CD4-positive, alpha-beta T cell treated with Interferon gamma for 1 hour (primary cell): ENCODE measurements around the gene MMP13.
"Not testable (repeated sequence)": the region's sequence is repeated elsewhere in the genome, so short reads cannot be mapped to it uniquely, and the experiment has no call there.

Experiments
- DNase-seq: peaks from one replicate; pipeline ENCODE4 v3.0.0-alpha.2; 2020

MMP13 gene

DNA sequence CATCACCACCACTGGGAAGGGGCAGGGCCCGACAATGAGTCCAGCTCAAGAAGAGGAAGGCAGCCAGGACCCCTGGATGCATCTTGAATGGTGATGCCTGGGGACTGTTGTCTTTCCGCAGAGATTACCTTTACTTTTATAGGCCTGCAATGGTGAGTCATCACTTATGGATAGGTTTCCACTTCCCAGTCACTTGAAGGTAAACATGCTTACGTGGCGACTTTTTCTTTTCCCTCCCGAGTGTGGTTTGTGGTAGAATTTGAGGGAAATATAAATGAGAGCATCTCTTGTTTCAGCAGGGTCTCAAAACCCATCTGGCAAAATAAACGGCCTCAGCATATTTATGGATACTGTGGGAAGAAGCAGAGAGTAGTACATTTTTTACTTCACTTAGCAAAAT lies at the start of gene MMP13:
MMP13 (minus strand) TSS at position 109 of the 400 bp plus-strand sequence; CDS start at position 82, 27 bp downstream.
- no peak for DNase-seq

DNA sequence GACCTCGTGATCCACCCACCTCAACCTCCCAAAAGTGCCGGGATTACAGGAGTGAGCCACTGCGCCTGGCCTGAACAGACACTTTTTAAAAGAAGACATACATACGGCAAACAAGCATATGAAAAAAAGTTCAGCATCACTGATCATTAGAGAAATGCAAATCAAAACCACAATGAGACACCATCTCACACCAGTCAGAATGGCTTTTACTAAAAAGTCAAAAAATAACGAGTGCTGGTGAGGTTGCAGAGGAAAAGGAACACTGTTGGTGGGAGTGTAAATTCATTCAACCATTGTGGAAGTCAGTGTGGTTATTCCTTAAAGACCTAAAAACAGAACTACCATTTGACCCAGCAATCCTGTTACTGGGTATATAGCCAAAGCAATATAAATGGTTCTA lies 48.7 kb upstream of the MMP13 start:
- not testable (repeated sequence) for DNase-seq

DNA sequence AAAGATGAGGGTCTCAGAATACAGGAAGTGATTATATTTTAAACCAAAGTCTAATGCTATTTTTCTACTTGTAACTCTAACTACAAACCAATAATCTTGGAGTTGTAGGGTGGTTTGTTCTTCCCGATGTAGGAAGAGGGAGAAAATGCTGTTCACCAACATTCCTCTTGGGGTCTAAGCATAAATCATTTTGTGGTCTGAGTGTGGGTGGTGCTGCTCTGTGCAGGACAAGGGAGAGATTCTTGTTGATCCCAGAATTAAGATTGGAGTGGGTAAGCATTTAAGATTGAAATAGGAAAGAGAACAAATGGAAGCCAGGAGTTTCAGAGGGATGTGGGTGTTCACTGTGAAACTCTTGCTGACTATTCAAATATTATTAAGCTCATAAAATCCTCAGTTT lies 38.6 kb upstream of the MMP13 start:
- DNase-seq, result no peak

GRCh38 chr11:102991776-102992175 lies 36.2 kb upstream of the MMP13 start:
- DNase-seq, result no peak

GRCh38 chr11:102990145-102990544 lies 34.6 kb upstream of the MMP13 start:
- DNase-seq, result no peak

DNA sequence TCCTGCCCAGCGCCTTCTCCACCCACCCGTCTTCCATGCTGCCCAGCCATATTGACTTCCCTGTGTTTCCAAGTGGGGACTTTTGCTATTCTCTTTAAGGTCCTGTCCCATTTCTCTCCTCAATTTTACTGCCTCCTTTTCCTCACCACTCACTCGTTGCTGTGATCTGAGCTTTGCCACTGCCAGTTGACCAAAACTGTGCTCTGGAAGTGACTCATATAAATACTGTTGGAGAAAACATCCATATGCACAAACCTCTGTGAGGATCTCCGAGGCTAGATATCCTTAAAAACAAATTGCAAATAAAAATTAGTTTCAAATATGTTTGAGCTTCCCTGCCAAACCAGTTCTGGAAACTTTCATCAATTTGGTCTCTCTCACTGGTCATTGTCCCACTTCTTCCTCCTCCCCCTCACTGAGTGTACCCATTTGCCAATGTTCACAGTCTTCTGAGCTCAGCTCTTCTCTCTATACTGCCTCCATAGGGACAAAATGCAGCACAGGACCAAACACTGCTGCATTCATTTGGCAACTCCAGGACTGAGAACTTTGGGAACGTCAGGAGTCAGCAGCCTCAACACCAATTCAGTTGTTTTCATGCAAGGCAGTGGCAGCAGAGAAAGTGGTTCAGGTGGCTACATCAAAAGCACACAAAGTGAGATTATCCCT lies 34.0 kb upstream of the MMP13 start:
- no peak for DNase-seq

DNA sequence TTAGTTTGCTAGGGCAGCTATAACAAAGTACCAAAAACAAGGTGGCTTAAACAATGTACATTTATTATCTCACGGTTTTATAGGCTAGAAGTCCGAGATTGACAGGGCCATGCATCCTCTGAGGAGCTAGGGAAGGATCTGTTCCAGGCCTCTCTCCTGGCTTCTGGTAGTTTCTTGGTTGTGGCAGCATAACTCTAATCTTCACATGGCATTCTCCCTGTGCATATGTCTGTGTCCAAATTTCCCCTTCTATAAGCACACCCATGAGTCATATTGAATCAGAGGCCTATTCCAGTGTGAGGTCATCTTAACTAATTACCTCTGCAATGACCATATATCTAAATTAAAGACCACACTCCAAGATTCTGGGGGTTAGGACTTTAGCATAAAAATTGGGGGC lies 31.3 kb upstream of the MMP13 start:
- DNase-seq, result no peak

- DNase-seq, result no peak
Observed at GRCh38 chr11:102985850-102986249, 30.3 kb upstream of the MMP13 start.

DNA sequence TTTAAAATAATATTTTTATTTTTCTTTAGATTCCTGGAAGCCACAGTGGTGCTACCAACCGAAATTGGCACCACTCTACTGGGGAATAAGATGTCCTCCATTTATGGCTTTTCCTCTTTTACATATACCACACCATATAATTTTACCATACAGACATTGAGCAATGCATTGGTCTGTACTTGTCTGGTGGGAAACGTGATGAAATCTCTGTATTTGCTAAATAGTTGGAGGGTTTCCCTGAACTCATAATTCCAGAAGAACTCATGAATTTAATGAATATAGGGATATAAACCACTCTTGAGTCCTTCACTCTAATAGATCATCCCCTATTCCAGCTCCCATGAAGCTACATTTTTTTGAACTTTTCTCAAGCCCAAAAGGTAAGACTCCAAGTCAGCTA lies 28.0 kb upstream of the MMP13 start:
- DNase-seq, result no peak

DNA sequence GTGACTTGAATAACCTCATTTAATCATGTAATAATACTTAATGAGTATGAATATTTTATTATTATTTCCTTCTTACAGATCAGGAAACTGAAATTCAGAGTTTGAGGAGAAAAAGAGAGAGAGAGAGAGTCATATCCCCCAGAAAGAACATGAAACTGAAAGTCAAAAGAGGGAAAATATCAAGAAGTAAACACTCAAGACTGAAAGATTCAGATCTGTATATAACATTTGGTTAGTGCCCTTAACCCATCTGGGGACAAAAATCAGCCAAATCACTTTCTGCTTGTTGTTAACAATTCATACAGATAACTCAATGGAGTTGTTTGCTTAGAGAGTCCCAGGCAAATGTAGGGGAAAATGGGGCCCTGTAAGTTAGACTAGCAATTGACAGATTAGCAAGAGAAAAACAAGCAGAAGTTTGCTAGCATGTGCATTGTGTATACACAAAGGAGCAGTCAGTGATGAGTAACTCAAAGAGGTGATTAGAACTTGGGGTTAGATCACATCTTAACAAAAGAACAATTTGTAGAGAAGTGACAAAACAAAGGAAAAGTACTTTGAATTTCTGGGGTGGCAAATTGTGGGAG lies 25.9 kb upstream of the MMP13 start:
- DNase-seq, result no peak

DNA sequence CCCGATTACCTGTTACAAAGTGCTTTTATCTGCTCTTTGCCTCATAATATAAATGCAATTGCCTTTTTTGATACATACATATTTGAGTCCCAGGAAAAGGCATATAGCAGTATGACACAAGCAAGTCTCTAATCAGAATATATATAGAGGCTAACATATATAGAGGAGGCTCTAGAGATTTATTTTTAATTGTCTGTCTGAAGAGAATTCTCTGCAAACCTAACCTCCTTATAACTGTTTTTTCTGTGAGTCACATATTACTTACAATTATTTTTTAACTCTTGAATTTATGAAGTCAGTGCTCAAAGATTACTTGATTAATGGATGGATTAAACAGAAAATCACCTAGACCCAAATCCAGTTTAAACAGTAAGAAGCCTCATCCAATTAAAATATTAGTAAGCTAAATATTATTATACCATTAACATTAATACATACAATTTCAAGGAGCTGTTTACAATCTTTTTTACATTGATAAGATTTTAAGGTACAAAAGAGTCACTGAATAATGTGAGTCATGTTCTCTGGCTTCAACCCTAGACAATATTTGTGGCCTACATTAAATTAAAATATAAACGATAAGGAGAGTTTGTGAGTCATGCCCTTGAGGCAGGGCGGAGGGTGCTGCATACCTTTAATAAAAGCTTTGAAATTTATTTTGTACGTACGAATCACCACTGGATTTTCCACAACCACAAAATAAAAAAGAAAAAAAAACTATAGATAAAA lies 19.2 kb upstream of the MMP13 start:
- no peak for DNase-seq

DNA sequence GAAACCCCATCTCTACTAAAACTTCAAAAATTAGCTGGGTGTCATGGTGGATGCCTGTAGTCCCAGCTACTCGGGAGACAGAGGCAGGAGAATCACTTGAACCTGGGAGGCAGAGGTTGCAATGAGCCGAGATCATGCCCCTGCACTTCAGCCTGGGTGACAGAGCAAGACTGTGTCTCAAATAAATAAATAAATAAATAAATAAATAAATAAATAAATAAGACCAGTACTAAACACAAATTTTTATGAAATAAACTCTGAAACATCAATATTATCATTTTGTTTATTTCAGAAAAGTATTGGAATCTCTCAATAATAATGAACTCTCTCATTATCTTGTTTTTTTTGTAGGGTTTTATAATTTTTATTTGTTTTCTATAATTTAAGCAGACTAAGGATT lies 18.2 kb upstream of the MMP13 start:
- not testable (repeated sequence) for DNase-seq

GRCh38 chr11:102972853-102973252 lies 17.3 kb upstream of the MMP13 start:
- DNase-seq, result no peak

DNA sequence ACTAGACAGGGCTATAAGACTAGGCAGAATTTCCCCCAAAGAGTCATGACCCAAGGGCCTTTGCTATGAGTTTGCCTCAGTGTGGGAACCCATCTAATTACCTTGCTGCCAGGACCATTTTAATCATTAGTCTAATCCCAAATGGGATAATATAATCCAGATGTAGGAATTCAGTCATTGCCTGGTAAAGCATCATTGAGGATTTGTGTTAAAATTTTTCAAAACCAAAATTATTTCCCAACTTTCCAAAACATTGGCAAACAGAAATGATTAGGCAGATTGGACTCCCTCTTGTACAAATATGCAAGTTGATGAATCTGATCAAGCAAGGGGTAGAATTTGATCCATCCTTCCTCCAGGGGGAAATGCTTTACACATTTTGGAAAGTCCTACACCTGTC lies 16.2 kb upstream of the MMP13 start:
- DNase-seq, result no peak

GRCh38 chr11:102967497-102967896 lies 12.0 kb upstream of the MMP13 start:
- no peak for DNase-seq

GRCh38 chr11:102966011-102966410 lies 10.5 kb upstream of the MMP13 start:
- no peak for DNase-seq

GRCh38 chr11:102964867-102965266 lies 9.3 kb upstream of the MMP13 start:
- DNase-seq, result no peak

- no peak for DNase-seq
Observed at GRCh38 chr11:102957953-102958352, 2.4 kb upstream of the MMP13 start.

GRCh38 chr11:102950622-102951081 lies 4.9 kb downstream of the MMP13 start:
- no peak for DNase-seq

DNA sequence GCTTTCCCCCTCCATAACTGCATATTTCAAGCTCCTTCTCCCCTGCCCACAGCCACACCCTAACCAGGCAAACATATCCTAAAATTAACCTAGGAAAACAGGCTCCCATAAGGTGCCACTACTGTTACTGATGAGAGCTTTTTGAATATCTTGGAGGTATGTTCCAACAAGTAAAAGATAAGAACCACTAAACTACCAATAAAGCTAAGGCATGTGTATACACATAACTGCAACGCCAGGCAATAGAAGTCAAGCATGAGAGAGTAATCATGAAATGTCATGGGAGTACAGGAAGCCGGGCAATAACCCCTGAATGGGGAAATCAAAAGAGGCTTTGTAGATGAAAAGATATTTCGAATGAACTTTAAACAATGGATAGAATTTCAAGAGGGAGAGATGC lies 9.3 kb downstream of the MMP13 start:
- no peak for DNase-seq

- DNase-seq, result no peak
Observed at GRCh38 chr11:102940714-102941588, 14.6 kb downstream of the MMP13 start.

DNA sequence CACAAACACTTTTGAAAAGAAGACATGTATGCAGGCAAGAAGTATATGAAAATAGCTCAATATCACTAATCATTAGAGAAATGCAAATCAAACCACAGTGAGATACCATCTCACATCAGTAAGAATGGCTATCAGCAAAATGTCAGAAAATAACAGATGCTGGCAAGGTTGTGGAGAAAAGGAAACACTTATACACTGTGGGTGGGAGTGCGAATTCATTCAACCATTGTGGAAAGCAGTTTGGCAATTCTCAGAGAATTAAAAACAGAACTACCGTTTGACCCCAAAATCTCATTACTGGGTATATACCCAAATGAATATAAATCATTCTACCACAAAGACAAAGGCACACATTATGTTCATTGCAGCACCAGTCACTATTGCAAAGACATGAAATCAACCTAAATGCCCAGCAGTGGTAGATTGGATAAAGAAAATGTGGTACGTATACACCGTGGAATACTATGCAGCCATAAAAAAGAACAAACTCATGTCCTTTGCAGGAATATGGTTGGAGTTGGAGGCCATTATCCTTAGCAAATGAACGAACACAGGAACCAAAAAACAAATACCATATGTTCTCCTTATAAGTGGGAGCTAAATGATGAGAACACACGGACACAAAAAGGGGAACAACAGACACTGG lies 18.5 kb downstream of the MMP13 start:
- no peak for DNase-seq

GRCh38 chr11:102935514-102935913 lies 20.0 kb downstream of the MMP13 start:
- DNase-seq, result no peak
